DLD1 (cell line): Measurements from ENCODE around the gene SPHKAP.
"Not testable (repeated sequence)": the region's sequence is repeated elsewhere in the genome, so short reads cannot be mapped to it uniquely, and the experiment has no call there.

Experiments used
- in situ Hi-C: cut with HindIII; loops from 2 replicates; pipeline ENCODE4 v1.10.0; 2017; ENCODE audit warnings: low sequenced_read_pairs

Gene SPHKAP

GRCh38 chr2:228104215-228104614 is 77.3 kb downstream of the SPHKAP start:
- in situ Hi-C loops, result no loop called here

DNA sequence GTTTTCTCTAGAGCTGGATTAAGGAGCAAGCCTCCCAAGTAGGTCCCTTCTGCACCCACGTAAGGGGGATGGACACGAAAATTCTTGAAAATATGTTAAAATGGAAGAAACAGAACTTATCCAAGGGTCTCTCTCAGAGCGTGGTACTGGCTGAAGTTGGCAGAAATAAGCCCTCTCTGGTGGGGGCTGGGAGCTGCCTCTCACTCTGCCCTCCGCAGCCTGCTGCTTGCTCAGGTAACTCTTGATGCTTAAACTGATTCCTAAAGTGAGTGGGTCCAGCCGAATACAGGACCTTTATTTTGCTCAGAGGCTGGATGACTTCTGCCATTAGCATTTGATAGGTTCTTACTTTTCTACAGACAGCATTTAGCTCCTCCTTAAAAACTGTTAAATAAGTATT is 78.1 kb downstream of the SPHKAP start:
- in situ Hi-C loops, result no loop called here

DNA sequence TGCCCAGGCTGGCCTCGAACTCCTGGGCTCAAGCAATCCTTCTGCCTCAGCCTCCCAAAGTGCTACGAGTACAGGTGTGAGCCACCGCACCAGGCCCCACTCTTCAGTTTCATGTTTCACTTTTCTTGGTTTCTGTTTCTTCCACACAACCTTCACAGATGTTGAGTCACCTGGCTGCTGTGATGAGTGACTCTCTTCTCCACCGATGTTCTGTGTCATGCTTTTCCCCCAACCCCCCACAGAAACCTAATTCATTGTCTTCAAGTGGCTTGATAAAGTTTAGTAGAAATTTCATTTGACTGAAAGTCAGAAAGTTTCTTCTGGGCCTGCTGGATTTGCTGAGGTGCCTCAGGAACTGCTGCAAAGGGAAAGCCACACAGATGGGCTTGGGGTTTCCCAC is 78.5 kb downstream of the SPHKAP start:
- in situ Hi-C loops, result no loop called here

DNA sequence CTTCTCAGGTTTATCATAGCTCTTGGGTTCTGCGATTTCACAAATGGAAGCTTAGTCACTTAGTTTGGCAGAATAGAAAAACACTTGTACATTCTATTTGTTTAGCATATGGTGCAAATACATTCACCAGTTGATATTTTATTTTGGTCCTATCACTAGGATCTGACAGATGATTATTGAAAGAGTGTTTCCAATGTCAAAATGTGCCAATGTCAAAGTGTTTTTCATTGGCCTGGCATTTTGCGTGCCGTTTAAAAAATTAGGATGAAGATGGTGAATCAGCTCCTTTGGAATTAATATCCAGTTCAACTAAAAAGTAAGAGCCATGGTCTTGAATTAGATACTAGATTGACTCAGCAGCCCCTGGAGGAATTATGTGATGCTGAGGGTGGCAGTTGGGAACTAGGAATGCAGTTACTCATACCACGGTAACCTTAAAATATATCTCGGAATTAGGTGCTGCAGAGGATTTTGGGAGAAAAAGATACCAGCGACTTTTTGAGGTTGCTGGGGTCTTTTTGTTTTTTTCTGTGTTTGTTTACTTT is 87.0 kb downstream of the SPHKAP start:
- in situ Hi-C loops, result no loop called here

DNA sequence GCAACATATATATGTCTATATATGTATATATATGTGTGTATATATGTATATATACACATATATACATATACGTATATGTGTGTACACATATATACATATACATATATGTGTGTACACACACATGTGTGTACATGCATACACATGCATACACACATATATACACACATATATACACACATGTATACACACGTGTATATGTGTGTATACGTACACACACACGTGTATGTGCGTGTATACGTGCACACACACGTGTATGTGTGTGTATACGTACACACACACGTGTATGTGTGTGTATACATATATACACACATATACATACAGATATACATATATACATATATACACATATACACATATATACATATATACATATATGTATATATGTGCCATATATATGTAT is 89.4 kb downstream of the SPHKAP start:
- in situ Hi-C loops, result no loop called here

DNA sequence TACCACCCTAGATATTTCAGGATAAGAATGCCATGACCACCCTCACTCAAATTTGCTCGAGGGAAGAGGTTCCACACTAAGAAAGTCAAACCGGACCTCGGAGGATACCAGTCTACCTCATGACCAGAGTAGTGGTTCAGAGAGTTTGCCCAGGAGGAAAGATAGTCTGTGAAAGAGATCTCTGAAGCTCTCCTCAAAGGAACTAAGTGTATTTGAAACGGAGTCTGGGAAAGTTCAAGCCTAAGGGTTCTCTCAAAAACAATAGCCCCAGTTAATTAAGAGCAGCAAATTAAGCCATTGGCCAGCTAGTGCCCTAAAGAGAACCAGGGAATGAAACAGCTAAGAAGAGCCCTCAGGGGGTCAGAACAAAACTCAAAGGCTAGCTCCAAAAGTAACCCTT is 94.9 kb downstream of the SPHKAP start:
- in situ Hi-C loops, result no loop called here

DNA sequence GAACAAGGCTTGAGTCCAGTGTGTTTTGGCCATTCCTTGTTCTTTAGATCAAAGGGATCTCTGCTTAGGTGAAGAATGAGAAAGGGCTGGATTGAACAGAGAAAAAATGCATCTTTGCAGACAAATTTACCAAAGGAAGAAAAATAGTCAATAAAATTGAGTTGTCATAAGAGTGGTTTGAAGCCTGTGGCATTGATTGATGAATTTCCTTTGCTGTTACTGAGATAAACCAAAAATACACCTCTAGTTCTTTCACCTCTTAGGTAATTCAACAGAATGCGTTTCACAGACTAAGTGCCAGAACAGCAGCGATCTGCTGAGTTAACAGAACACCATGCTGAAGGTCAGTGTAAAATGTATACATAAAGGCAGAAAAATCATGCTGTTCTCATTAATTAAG is 96.8 kb downstream of the SPHKAP start:
- in situ Hi-C loops, result no loop called here

DNA sequence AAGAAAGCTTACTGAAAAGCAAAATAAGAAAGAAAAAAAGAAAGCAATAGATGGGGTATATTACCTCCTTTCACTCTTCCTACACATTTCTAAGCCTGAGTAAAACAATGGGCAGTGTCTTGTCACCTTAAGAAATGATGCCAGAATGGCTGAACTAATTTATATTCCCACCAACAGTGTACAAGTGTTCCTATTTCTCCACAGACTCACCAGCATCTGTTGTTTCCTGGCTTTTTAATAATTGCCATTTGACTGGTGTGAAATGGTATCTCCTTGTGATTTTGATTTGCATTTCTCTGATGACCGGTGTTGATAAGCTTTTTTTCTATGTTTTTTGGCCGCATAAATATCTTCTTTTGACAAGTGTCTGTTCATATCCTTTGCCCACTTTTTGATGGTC is 98.4 kb downstream of the SPHKAP start:
- in situ Hi-C loops, result no loop called here

GRCh38 chr2:228082571-228082970 is 98.9 kb downstream of the SPHKAP start:
- in situ Hi-C loops, result no loop called here

- in situ Hi-C loops, result no loop called here
Measured at GRCh38 chr2:228079194-228079593, 102.3 kb downstream of the SPHKAP start.

- in situ Hi-C loops, result not testable (repeated sequence)
Measured at GRCh38 chr2:228076695-228077094, 104.8 kb downstream of the SPHKAP start.

GRCh38 chr2:228072669-228073068 is 108.8 kb downstream of the SPHKAP start:
- in situ Hi-C loops, result no loop called here

DNA sequence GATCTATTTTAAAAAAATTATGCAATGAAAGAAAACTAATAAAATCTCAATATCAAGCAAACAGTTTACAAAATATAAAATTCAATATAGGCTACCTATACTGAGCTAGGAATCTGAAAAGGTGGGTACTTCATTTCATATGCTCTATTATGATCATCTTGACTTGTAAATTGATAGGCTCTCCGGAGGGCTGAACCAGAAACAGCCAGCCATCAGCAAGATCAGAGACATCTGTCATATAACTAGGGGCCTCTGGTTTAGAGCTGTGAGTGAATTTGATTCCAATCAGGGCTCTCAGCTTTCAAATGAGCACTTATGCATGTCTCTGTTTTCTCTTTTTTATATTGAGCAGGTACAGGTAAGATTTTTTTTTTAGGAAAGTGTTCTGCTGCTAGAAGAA is 114.2 kb downstream of the SPHKAP start:
- in situ Hi-C loops, result no loop called here

DNA sequence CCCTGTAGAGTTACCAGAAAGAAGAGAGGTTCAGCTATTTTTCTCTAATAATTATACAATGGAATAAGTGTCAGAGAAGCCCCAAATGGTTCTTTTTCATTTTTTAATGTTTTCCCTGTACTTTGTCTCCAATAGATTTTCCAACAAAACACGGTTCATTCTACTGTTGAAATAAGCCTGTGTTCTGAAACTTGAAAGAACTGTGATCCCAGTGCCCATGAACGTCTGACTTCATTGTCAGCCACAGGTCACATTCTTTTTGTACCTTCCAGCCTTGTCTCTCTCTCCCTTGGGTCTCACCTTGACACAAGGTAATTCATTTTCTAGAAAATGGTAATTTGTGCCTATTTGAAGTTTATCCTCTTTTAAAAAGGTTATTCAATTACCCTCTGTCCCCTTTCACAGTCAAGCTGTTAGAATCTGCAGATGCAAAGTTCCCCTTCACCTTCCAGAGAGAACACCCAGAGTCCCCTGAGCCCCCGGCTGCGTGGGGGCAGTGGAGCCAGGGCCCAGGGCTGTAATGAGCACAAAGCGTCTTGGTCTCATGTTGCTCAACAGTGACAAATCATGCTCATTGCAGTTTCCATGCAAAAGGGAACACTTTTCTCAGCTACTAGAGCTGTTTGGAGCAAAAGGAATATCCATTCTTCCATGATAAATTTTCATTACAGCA is 115.2 kb downstream of the SPHKAP start:
- in situ Hi-C loops, result no loop called here

- in situ Hi-C loops, result no loop called here
Measured at GRCh38 chr2:228065686-228066085, 115.8 kb downstream of the SPHKAP start.

GRCh38 chr2:228064796-228065315 is 116.6 kb downstream of the SPHKAP start:
- in situ Hi-C loops, result no loop called here

DNA sequence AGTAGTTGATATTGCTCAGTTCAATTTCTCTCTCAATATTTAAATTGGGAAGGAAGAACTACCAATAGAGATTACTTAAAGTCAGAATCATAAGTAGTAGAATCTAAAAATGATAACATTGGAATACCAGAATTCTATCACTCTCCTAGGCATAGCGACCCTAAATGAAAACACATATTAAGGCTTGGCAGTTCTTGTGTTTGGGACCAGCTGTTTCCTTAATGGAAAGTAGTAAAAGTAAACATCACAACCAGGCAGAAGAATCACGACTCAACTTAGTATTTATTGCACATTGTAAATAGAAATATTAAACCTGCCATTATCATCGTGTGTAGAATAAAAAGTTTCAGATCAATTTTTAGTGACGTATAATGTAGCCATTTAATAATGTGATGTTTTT is 117.5 kb downstream of the SPHKAP start:
- in situ Hi-C loops, result no loop called here

GRCh38 chr2:228063558-228063957 is 117.9 kb downstream of the SPHKAP start:
- in situ Hi-C loops, result no loop called here

DNA sequence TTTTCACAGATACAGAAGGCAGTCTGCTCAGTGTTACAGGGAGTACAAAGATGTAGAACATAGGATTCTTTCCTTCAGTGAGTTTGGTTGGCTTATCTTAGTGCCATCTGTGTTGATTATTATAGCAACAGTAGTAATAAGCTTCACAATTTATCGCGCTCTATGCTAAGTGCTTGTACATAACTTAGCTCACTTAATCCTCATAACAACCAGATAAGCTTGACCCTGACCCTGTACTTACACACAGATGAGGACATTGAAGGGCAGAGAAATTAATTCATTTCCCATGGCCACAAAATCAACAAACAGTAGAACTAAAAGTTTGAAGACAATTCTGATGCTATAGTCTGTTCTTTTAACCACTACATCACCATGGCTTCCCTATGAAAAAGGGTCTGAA is 121.8 kb downstream of the SPHKAP start:
- in situ Hi-C loops, result no loop called here

GRCh38 chr2:228056293-228057097 is 125.0 kb downstream of the SPHKAP start:
- in situ Hi-C loops, result no loop called here

DNA sequence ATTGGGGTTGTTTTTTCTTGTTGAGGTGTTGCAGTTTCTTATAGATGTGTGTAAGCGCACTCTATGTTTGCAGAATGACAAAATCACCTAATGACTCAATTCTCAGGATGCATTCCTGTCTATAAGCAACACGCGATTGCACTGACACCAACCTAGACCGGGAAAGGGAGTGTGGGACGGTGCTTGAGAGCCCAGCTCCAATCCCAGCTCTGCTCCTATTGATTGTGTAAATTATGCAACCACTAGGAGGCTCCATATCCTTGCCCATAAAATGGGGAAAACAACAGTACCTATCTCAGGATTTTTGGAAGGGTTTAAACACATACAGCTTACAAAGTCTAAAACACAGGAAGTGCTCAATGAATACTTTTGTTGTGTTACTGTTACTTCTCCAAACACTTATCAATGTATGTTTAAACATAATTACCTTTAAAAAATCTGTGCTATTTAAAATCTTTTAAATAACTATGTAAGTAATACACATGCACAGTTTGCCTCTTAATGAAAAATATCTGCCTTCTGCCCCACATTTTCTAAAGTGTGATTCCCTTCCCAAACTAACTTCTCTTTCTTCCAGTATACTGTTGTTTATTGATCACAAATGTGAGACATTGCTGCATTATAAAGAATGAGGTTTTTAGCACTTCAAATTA is 132.5 kb downstream of the SPHKAP start:
- in situ Hi-C loops, result no loop called here
